GM12891 (cell line): Measurements from ENCODE around the gene FOXO1.

Experiments
- POLR2A ChIP-seq: IDR thresholded peaks from 2 replicates; pipeline ENCODE4 v1.6.1; 2011; ENCODE audit warnings: low read depth, low read length, control low read depth
- TAF1 ChIP-seq: IDR thresholded peaks from 2 replicates; pipeline ENCODE4 v1.6.1; 2011; ENCODE audit warnings: low read depth, low read length, control low read depth

GRCh38 chr13:40600149-40600751 lies 66.2 kb downstream of the FOXO1 start:
- TF ChIP-seq TAF1: no peak
- no peak for TF ChIP-seq POLR2A
